ENCODE data around the gene KRTAP10-3.
"Not testable (repeated sequence)": the region's sequence is repeated elsewhere in the genome, so short reads cannot be mapped to it uniquely, and the experiment has no call there.

KRTAP10-3 gene

DNA sequence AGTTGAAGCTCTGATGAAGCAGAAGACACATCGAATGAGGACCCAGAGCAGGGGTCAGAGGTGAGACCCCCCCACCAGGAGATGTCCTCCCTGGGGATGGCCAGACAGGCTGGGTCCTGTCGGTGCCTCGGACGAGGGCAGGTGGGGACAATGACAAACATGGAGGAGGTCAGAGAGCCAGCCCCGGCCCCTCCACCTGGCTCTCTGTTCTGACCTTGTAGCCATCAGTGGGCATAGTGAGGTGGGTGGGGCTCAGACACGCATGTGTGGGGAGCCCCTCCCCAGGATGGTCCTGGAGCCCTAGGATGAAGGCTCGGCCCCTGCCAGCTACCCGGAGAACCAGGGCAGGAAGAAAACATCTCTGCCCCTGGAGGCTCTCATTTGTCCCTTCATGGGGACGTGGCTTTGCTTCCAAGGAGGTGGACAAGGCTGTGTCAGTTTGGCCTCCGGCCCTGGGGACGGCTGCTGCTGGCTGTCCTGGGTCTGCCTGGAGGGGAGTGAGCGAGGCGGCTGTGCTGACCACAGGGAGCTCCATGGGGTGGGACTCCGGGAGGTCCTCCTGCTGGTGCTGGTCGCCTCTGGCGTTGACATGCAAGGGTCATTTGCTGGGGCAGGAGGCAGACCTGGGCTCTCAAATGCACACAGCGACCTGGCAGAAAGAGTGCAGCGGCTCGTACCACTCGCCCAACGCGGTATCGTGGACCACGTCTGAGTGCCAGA is 31.2 kb upstream of the KRTAP10-3 start:
- no peak for DNase-seq

DNA sequence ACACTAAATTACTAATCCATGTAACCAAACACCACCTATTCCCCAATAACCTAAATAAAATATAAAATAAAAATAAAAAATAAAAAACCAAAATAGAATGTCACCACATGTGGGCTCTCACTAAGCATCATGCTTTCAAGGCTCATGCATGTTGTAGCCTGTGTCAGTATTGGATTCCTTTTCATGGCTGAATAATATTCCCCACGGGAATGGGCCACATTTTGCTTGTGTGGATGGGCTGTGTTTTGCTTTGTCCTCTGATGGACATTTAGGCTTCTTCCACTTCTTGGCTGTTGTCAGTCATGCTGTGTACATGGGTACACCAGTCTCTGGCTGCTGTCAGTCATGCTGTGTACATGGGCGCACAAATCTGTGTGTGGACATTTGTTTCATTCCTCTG is 30.5 kb upstream of the KRTAP10-3 start:
- DNase-seq, result no peak

- no peak for DNase-seq
Measured at GRCh38 chr21:44585892-44586291, 27.3 kb upstream of the KRTAP10-3 start.

DNA sequence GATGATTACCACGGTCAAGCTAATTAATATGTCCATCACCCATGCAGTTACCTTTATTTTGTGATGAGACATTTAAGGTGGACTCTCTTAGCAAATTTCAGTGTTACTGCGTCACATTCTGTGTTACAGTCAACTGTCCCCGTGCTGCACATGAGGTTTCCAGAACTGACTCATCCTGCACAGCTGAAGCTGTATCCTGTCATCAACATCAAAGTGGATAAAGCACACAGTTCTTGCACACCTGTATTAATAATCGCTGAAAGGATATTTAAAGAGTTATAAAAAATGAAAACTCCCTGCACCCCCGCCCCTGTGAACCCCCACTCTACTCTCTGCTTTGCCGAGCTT is 25.2 kb upstream of the KRTAP10-3 start:
- peak; percentile 7 for DNase-seq

DNA sequence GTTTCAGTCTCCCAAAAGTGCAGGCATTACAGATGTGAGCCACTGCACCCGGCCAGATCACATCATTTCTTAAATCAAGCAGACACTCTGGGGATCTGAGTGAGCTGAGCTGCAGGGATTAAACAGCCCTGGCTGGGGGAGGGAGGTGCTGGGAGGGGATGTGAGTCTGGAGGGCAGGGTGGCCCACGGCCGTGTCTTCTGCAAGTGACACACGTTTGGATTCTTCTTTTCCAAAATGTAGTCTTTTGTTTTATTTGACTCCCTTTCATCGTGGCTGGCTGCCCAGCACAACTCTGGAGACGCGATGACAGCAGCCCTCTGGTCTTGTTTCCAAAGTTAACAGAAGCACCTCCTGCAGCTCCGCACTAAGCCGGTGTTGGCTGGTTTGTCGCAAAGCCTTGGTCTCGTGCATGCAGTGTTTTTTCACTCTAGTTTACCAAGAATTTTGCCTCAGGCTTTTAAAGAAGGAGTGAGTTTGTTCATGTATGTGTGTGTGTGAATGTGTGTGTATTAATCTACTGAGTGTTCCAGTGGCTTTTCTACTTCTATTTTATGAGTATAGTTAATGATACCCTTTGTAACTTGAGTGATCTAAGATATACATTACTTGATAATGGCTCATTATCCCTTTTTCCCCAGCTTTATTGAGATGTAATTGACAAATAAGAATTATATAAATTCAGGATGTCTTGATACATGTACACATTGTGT is 24.6 kb upstream of the KRTAP10-3 start:
- DNase-seq, result no peak

GRCh38 chr21:44582055-44582454 is 23.5 kb upstream of the KRTAP10-3 start:
- DNase-seq, result no peak

DNA sequence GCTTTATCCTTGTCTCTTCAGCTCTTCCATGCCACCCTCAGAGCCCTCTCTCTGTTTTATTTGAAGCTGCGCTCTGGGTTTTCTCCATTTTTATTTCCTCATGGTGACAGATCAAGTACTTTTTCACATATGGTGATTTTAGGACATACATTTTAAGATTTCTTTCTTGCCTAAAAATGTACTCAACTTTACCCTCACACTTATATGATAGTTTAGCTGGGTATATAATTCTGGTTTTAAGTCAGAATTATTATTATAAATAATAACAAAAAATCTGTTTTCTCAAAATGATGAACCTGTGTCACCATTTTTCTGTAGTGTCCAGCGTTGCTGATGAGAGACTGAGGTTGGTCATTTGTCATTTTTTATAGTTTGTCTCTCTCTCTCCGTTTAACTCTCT is 22.6 kb upstream of the KRTAP10-3 start:
- DNase-seq, result no peak

GRCh38 chr21:44580231-44580821 is 21.7 kb upstream of the KRTAP10-3 start, which contains the start of gene KRTAP10-5:
TSS of gene KRTAP10-5 (minus strand) at chr21:44580604. CDS start at chr21:44580578, 26 bp downstream.
- DNase-seq, result not testable (repeated sequence)

GRCh38 chr21:44579833-44580144 is 21.2 kb upstream of the KRTAP10-3 start:
- no peak for DNase-seq

- DNase-seq, result no peak
Measured at GRCh38 chr21:44579056-44579832, 20.6 kb upstream of the KRTAP10-3 start.

DNA sequence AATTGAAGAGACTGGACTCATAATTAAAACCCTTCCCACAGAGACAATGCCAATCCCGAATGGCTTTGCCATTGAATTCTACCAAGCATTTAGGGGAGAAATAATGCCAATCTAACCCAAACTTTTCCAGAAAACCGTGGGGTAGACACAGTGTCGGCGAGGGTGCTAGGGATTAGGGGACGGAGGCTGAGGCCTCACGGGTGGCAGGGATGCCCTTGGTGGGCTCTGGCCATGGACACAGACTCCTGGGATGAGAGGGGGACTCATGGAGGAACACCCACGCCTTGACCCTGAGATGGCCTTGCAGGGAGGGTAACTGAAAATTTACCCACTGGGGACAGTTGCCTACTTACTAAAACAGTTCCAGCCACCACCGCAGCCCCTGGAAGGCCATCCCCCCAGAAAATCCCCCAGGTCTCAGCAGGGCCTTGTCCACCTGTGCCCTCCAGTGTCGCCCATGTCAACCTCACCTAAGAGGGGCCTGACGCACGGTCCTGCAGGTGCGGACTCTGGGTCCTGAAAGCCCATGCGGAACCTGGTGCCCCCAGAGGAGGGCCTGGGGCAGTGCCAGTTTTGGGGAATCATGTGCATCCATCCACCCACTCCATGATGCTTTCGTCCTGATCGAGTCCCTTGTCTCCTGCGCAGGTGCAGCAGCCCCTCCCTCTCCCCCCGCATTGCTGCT is 19.9 kb upstream of the KRTAP10-3 start:
- DNase-seq, result no peak

DNA sequence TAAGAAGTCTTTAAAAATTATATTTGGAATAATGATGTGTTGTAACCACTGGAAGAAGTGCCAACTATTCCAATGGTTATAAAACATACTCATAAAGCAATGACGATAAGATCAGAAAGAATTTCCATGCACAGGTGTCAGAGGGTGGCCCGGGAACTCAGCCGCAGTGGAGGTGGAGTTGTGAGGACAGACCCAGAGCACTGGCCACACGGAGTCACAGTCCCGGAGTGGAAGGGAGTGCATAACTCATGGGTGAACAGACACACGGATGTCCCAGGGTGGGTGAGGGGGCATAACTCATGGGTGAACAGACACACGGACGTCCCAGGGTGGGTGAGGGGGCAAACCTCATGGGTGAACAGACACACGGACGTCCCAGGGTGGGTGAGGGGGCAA is 17.4 kb upstream of the KRTAP10-3 start:
- no peak for DNase-seq

- DNase-seq, result no peak
Measured at GRCh38 chr21:44575307-44576024, 16.9 kb upstream of the KRTAP10-3 start.

DNA sequence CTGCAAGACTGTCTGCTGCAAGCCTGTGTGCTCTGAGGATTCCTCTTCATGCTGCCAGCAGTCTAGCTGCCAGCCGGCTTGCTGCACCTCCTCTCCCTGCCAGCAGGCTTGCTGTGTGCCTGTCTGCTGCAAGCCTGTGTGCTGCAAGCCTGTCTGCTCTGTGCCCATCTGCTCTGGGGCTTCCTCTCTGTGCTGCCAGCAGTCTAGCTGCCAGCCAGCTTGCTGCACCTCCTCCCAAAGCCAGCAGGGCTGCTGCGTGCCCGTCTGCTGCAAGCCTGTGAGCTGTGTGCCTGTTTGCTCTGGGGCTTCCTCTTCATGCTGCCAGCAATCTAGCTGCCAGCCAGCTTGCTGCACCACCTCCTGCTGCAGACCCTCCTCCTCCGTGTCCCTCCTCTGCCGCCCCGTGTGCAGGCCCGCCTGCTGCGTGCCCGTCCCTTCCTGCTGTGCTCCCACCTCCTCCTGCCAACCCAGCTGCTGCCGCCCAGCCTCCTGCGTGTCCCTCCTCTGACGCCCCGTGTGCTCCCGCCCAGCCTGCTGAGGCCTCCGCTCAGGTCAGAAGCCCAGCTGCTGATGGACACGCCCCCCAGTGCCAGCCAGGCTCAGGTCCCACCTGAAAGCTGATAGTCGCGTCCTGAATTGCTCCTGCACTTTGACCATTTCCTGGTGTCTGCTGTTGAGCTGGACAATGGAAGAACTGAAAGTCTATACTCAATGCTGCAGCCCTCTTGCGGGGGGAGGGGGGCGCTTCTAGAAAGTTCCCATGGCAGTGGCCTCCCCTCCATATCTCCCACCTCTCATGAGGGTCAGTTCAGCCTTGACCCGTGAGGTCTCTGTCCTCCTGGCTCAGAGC is 16.1 kb upstream of the KRTAP10-3 start:
- no peak for DNase-seq

DNA sequence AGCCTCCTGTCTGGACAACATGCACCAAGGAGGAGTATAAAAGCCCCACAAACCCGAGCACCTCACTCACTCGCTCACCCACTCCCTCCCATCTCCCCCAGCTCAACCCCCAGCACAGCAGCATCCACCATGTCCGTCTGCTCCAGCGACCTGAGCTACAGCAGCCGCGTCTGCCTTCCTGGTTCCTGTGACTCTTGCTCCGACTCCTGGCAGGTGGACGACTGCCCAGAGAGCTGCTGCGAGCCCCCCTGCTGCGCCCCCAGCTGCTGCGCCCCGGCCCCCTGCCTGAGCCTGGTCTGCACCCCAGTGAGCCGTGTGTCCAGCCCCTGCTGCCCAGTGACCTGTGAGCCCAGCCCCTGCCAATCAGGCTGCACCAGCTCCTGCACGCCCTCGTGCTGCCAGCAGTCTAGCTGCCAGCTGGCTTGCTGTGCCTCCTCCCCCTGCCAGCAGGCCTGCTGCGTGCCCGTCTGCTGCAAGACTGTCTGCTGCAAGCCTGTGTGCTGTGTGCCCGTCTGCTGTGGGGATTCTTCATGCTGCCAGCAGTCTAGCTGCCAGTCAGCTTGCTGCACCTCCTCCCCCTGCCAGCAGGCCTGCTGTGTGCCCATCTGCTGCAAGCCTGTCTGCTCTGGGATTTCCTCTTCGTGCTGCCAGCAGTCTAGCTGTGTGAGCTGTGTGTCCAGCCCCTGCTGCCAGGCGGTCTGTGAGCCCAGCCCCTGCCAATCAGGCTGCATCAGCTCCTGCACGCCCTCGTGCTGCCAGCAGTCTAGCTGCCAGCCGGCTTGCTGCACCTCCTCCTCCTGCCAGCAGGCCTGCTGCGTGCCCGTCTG is 15.2 kb upstream of the KRTAP10-3 start, which contains the start of gene KRTAP10-4:
Gene KRTAP10-4, plus strand, starts transcription at position 100 of the 827 bp plus-strand sequence. Its CDS starts 30 bp downstream, at position 130.
- not testable (repeated sequence) for DNase-seq

DNA sequence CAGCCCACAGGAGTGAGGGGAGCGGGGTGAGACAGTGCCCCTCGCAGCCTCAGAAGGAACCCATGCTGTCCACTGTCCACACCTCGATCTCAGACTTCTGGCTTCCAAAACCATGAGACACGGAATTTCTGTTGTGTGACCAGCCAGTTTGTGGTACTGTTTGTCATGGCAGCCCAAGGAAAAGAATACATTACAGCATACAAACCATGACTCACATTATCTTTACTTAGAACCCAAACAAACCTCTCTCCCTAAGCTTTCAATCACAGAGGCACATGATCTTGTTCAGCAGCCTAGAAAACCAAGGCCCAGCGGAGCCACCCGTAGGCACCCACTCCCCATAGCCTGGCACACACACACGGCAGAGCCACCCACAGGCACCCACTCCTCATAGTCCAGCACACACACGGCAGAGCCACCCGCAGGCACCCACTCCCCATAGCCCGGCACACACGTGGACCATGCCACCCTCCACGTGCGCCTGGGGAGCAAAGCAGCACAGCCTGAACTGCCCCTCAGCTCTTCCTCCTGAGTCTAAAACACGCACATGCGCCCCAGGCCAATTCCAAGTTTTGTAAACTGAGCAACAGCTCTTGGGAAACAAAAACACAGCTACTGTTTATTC is 14.5 kb upstream of the KRTAP10-3 start:
- DNase-seq, result no peak

DNA sequence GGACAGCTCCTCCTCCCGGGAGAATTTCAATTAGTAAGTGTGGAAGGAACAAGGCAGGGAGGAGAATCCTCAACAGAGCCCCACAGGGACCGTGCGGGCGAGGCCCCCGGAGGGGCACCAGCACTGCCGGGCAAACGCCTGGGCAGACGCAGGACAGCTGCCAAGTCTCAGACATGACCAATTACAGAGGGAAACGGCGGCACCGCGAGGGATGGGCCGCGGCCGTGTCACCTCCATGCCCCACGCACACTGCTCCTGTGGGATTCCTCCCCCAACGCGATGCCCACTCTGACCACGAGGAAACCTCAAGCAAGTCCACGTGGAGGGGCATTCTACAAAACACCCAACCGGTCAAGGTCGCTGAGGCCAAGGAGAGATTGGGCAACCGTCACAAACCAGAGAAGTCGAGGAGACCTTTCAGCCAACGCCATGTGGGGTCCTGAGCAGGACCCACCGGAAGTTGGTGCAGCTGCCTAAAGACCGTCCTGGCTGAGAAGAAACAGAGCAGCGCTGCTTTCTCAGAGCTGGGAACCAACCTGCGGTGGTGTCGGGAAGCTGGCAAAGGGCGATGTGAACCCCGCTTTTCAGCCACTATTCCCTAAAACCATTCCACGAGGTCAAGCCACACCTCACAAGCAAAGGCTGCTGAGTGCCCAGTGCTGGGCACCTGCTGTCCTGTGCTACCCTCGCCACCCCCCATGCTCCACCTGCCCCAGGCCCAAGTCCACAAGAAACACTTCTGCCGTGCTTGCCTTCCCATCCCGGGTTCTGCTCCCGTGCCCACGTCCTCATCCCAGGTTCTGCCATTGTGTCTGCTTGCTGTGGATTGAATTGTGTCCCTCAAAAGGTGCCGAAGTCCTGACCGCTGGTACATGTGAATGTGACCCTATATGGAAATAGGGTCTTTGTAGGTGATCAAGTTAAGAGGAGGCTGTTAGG is 13.5 kb upstream of the KRTAP10-3 start:
- no peak for DNase-seq

DNA sequence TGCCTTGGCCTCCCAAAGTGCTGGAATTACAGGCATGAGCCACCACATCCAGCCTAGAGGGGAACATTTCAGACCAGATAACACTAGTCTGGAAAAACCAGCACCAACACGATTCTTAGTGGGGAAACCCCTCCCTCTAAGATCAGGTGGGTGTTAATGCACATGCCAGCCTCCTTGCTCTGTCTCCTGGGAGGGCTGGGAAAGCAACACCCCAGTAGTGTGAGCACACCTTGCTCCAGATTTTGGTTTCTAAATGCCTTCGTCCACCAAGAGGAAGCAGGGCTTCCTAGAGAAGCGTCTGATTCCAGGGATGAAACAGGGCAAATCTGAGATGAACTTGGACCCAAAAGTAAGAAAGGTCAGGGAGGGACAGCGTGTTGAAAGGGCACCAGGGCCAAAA is 12.7 kb upstream of the KRTAP10-3 start:
- DNase-seq, result no peak
